ENCODE measurements around the gene DCC. TPM values are rescaled to one million over a fixed set of nuclear protein-coding genes. Genes with fewer than 3 reads are reported as not detected.

DCC gene
- total and polyA plus RNA-seq, 2 experiments from 2014 or later = 0.27 to 0.38 TPM

DNA sequence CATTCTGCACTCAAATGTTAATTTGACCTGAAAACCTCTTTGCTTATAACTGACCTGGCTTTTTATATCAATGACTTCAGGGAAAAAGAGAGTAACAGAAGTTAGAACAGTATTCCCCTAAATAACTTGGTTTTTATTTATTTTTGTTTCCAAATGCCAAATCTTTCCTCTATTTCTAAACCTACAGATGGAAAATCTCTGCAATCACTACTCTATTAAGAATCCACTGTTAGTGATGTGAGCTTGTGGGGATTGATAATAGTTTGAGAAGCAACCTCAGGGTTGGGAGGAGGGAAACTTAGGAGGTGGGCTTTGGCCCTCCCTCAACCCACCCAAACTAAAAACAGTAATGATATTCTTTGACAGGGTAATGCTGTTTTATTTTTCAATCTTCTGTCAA is 351.8 kb downstream of the DCC start:
- Histone ChIP-seq H3K36me3 (no peaks in the 10 kb centered on the region), H3K4me1 (ENCODE audit: low read depth) (peaks cover 5% of the 10 kb centered on the region), H3K9me3 (ENCODE audit: low read depth) (no peaks in the 10 kb centered on the region), H3K27ac (no peak overlapping the region), H3K4me3 (no peak overlapping the region), H3K27me3 (no peaks in the 10 kb centered on the region)
- TF ChIP-seq, protein P1, sequence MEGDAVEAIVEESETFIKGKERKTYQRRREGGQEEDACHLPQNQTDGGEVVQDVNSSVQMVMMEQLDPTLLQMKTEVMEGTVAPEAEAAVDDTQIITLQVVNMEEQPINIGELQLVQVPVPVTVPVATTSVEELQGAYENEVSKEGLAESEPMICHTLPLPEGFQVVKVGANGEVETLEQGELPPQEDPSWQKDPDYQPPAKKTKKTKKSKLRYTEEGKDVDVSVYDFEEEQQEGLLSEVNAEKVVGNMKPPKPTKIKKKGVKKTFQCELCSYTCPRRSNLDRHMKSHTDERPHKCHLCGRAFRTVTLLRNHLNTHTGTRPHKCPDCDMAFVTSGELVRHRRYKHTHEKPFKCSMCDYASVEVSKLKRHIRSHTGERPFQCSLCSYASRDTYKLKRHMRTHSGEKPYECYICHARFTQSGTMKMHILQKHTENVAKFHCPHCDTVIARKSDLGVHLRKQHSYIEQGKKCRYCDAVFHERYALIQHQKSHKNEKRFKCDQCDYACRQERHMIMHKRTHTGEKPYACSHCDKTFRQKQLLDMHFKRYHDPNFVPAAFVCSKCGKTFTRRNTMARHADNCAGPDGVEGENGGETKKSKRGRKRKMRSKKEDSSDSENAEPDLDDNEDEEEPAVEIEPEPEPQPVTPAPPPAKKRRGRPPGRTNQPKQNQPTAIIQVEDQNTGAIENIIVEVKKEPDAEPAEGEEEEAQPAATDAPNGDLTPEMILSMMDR (IDR thresholded peaks at IDR 0.05; ENCODE audit: low read depth, low read length) = no peak
- DNase-seq (ENCODE audit: low read depth in 1 of 2, low spot score in 1 of 2) = no peak

DNA sequence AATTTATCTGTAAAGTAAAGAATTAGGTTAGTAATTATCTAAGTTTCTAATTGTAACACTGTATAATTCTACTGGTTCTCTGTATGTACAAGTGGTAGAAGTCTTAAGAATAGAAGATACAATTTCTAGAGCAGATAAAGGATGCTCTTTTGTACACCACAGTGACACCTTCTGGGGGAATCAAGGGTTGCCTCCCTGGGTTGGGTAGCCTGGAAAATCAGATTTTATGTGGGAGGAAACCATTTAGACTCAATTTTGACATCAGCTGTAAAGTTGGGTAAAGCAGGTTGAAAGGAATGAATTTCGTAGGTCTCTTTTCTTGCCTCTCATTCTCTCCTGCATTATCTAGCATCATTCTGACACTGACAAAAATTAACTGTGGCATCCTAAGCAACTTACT is 354.8 kb downstream of the DCC start:
- H3K9me3 ChIP-seq (ENCODE audit: low read depth) = no peaks in the 10 kb centered on the region
- no peak overlapping the region for H3K4me3 ChIP-seq
- peak in 1 of 2 donors; percentile 0 for DNase-seq (ENCODE audit: low read depth in 1 of 2, low spot score in 1 of 2)
- TF ChIP-seq, protein P1 (IDR thresholded peaks at IDR 0.05; ENCODE audit: low read depth, low read length) = peak; percentile 10
- peaks cover 5% of the 10 kb centered on the region for H3K4me1 ChIP-seq (ENCODE audit: low read depth)
- H3K36me3 ChIP-seq = no peaks in the 10 kb centered on the region
- H3K27me3 ChIP-seq = no peaks in the 10 kb centered on the region
- no peak overlapping the region for H3K27ac ChIP-seq

DNA sequence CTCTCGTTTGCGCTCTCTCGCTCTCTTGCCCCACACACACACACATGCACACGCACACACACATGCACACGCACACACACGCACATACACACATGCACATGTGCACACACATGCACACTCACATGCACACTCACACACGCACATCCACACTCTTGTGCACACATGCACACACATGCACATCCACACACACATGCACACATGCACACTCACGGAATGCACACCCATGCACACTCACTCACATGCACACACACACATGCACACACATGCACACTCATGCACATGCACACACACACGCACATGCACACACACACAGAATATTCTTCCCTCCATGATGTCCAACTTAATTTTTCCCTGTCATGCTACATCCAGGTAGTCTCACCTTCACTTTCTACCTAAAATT is 360.1 kb downstream of the DCC start:
- Histone ChIP-seq H3K36me3 (no peaks in the 10 kb centered on the region), H3K9me3 (ENCODE audit: low read depth) (no peaks in the 10 kb centered on the region), H3K27me3 (no peaks in the 10 kb centered on the region), H3K27ac (no peak overlapping the region), H3K4me3 (no peak overlapping the region), H3K4me1 (ENCODE audit: low read depth) (peaks cover 5% of the 10 kb centered on the region)
- TF ChIP-seq, protein P1 (IDR thresholded peaks at IDR 0.05; ENCODE audit: low read depth, low read length) = no peak
- no peak for DNase-seq (ENCODE audit: low read depth in 1 of 2, low spot score in 1 of 2)

DNA sequence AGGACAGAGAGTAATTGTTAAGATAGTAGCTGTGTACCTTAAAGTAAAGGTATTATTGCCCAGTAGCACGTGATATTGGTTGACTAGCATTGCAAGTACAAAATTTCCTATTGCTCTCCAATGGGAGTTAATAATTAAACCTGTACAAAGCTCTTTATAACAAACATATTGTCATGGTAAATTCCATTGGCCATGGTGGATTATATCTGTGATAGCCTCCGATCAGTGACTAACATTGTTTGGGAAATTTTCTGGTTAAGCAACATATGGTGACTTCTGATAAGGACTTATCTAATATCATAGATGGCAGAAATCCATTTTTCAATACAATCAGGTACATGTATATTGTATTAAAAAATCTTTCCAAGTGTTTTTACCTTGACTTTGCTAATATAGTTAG is 360.8 kb downstream of the DCC start:
- no peak overlapping the region for H3K27ac ChIP-seq
- H3K36me3 ChIP-seq = no peaks in the 10 kb centered on the region
- peaks cover 10% of the 10 kb centered on the region for H3K4me1 ChIP-seq (ENCODE audit: low read depth)
- TF ChIP-seq, protein P1 (IDR thresholded peaks at IDR 0.05; ENCODE audit: low read depth, low read length) = no peak
- H3K4me3 ChIP-seq = no peak overlapping the region
- DNase-seq (ENCODE audit: low read depth in 1 of 2, low spot score in 1 of 2) = no peak
- H3K9me3 ChIP-seq (ENCODE audit: low read depth) = no peaks in the 10 kb centered on the region
- no peaks in the 10 kb centered on the region for H3K27me3 ChIP-seq

DNA sequence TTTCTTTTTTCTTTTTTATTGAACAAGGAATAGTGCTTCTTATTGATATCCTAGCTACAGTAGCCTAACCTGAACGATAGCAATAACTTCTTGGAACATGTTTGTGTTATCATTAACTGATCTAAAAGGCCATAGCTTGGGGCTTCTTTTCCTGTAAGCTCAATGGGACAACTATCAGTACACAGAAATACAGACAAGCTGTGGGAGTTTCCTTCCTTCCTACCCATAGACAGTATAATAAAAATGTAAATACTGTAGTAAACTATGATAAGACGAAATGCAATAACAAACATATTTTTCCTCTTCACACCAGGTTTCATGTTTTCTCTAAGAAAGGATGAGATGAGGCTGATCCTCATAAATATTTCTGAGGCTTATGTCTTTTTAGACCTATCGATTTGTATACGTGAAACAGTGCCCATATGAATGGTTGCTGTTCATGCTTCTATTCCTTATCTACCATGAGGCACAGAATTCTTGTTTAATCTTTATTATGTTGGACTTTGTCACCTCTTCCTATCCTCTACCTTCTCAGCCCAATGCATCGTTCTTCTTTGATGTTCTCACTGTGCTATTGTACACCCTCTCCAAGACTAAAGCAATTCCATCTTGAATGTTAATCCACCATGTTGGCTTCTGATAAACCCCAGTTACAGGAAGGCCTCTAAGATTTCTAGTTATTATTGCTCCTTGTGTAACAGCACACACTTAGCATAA is 361.4 kb downstream of the DCC start:
- no peaks in the 10 kb centered on the region for H3K27me3 ChIP-seq
- H3K36me3 ChIP-seq = no peaks in the 10 kb centered on the region
- DNase-seq (ENCODE audit: low read depth in 1 of 2, low spot score in 1 of 2) = no peak
- no peak overlapping the region for H3K27ac ChIP-seq
- no peaks in the 10 kb centered on the region for H3K9me3 ChIP-seq (ENCODE audit: low read depth)
- H3K4me1 ChIP-seq (ENCODE audit: low read depth) = peaks cover 13% of the 10 kb centered on the region
- no peak overlapping the region for H3K4me3 ChIP-seq
- TF ChIP-seq, protein P1 (IDR thresholded peaks at IDR 0.05; ENCODE audit: low read depth, low read length) = no peak
